ENCODE data around the gene TEX2.

GRCh38 chr17:64153565-64154312, 109.3 kb downstream of the TEX2 start:
- TF ChIP-seq CTCF (IDR thresholded peaks at IDR 0.05; ENCODE audit: low read depth, low read length) (no peak), EZH2phosphoT487 (IDR thresholded peaks at IDR 0.05; ENCODE audit: low read depth) (no peak)

All from OCI-LY3 (cell line).